HepG2 (cell line): ENCODE measurements around the gene NCOA6. TPM values are rescaled to one million over a fixed set of nuclear protein-coding genes. Genes with fewer than 3 reads are reported as not detected.

Experiments used
- CCDC6 ChIP-seq: sonication (generic); formaldehyde crosslinking; IDR thresholded peaks from 2 replicates; pipeline ENCODE4 v1.8.1; 2022; ENCODE audit warnings: mild to moderate bottlenecking, missing genetic modification reagents, moderate library complexity
- FOXK2 ChIP-seq: fragments of 450-650 bp; IDR thresholded peaks from 2 replicates; pipeline ENCODE4 v1.6.1; 2016
- KDM5B ChIP-seq: sonication (generic); formaldehyde crosslinking; IDR thresholded peaks from 2 replicates; pipeline ENCODE4 v1.4.0; 2020; ENCODE audit warnings: missing genetic modification reagents, mild to moderate bottlenecking, borderline replicate concordance
- MED1 ChIP-seq: sonication (generic); formaldehyde crosslinking; IDR thresholded peaks from 2 replicates; pipeline ENCODE4 v1.4.0; 2020; ENCODE audit warnings: missing genetic modification reagents
- NR2F1 ChIP-seq, 2 experiments: fragments of 450-650 bp in 1 of 2; formaldehyde crosslinking in 1 of 2; IDR thresholded peaks; 2 replicates each; pipeline versions ENCODE4 v1.5.0 to v1.6.1; 2016 to 2020; ENCODE audit warnings: mild to moderate bottlenecking in 1 of 2, missing compliant biosample characterization in 1 of 2, missing genetic modification reagents in 1 of 2, moderate library complexity in 1 of 2
- PHF5A ChIP-seq: IDR thresholded peaks from one replicate; pipeline ENCODE4 v1.6.1; 2018; ENCODE audit warnings: low read depth, missing genetic modification reagents; ENCODE audit not compliant: unreplicated experiment
- SETDB1 ChIP-seq: sonication (generic); formaldehyde crosslinking; IDR thresholded peaks from 2 replicates; pipeline ENCODE4 v1.5.1; 2020; ENCODE audit warnings: missing genetic modification reagents, mild to moderate bottlenecking, borderline replicate concordance
- ZKSCAN8 ChIP-seq: IDR thresholded peaks from 2 replicates; pipeline ENCODE4 v1.6.1; 2016; ENCODE audit warnings: borderline replicate concordance, missing genetic modification reagents, missing compliant biosample characterization
- ZNF343 ChIP-seq: sonication (generic); formaldehyde crosslinking; IDR thresholded peaks from 2 replicates; pipeline ENCODE4 v1.4.0; 2020; ENCODE audit warnings: mild to moderate bottlenecking, missing genetic modification reagents
- ZNF354B ChIP-seq: sonication (generic); formaldehyde crosslinking; IDR thresholded peaks from 2 replicates; pipeline ENCODE4 v1.8.0; 2022; ENCODE audit warnings: mild to moderate bottlenecking, missing genetic modification reagents
- ZNF563 ChIP-seq: sonication (generic); formaldehyde crosslinking; IDR thresholded peaks from 2 replicates; pipeline ENCODE4 v1.8.0; 2022; ENCODE audit warnings: mild to moderate bottlenecking, moderate library complexity, missing genetic modification reagents
- ZNF724P ChIP-seq: sonication (generic); formaldehyde crosslinking; IDR thresholded peaks from 2 replicates; pipeline ENCODE4 v1.8.0; 2022; ENCODE audit warnings: missing genetic modification reagents, borderline replicate concordance
- polyA plus RNA-seq, 8 experiments: library from polyadenylated mRNA; depleted of rRNA in 3 of 8; stranded (reverse) in 7 of 8; unstranded in 1 of 8; fragments of >200 nt; fragmentation: Illumina TruSeq in 4 of 8; extraction: Trizol in 4 of 8; gene quantifications; 2 replicates each; pipeline versions ENCODE4 v1.2.1 to v1.2.3, GENCODE V29; 2011 to 2016; ENCODE audit warnings: low read depth in 4 of 8, missing spikeins in 1 of 8, mixed read lengths in 1 of 8; ENCODE audit not compliant: insufficient read depth in 1 of 8
- total RNA-seq, 5 experiments: library from RNA; depleted of rRNA; stranded (reverse); fragments of >200 nt; fragmentation: Illumina TruSeq; extraction: Trizol; gene quantifications; 2 replicates each; pipeline ENCODE4 v1.2.3, GENCODE V29; 2016; ENCODE audit warnings: low read depth in 1 of 5
- TF ChIP-seq, protein P1 (sequence below): sonication (generic); formaldehyde crosslinking; IDR thresholded peaks from 2 replicates; pipeline ENCODE4 v1.9.0; 2021; ENCODE audit warnings: missing genetic modification reagents, borderline replicate concordance
- TF ChIP-seq, protein P2 (sequence below): sonication (generic); formaldehyde crosslinking; IDR thresholded peaks from 2 replicates; pipeline ENCODE4 v1.4.0; 2020; ENCODE audit warnings: missing genetic modification reagents
- TF ChIP-seq, protein P3 (sequence below): sonication (generic); formaldehyde crosslinking; IDR thresholded peaks from 2 replicates; pipeline ENCODE4 v1.9.0; 2021; ENCODE audit warnings: missing genetic modification reagents, borderline replicate concordance
- TF ChIP-seq, protein P4 (sequence below): sonication (generic); formaldehyde crosslinking; IDR thresholded peaks from 2 replicates; pipeline ENCODE4 v1.5.1; 2020; ENCODE audit warnings: mild to moderate bottlenecking, moderate library complexity, missing genetic modification reagents
- TF ChIP-seq, protein P5 (sequence below): IDR thresholded peaks from 2 replicates; pipeline ENCODE4 v1.6.1; 2016; ENCODE audit warnings: missing compliant biosample characterization, missing genetic modification reagents, borderline replicate concordance
- TF ChIP-seq, protein P6 (sequence below): sonication (generic); formaldehyde crosslinking; IDR thresholded peaks from 2 replicates; pipeline ENCODE4 v1.8.0; 2023; ENCODE audit warnings: mild to moderate bottlenecking, missing genetic modification reagents

NCOA6 gene
- total and polyA plus RNA-seq, 2 of the 13 experiments (the other 11 are each of a cell fraction or from before 2014, with no cell fraction given): 11.2 to 29.3 TPM

DNA sequence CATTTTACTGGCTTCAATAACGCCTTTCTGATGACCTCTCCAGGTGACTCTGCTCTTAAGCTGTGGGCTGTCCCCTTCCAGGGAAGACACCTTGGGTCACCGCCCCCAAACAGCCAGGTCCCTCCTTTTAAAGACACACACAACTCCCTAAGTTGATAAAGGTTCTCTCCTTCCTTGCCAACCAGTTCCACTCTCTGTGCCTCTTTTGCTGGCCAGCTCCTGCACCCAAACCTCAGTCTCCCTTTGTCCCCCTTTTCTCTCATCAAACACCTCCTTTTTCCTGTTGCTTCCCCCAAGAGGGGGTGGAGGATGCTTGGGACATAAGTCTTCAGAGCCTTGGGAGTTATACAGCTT is 1.0 kb downstream of the NCOA6 start (continued):
- TF ChIP-seq, protein P1, sequence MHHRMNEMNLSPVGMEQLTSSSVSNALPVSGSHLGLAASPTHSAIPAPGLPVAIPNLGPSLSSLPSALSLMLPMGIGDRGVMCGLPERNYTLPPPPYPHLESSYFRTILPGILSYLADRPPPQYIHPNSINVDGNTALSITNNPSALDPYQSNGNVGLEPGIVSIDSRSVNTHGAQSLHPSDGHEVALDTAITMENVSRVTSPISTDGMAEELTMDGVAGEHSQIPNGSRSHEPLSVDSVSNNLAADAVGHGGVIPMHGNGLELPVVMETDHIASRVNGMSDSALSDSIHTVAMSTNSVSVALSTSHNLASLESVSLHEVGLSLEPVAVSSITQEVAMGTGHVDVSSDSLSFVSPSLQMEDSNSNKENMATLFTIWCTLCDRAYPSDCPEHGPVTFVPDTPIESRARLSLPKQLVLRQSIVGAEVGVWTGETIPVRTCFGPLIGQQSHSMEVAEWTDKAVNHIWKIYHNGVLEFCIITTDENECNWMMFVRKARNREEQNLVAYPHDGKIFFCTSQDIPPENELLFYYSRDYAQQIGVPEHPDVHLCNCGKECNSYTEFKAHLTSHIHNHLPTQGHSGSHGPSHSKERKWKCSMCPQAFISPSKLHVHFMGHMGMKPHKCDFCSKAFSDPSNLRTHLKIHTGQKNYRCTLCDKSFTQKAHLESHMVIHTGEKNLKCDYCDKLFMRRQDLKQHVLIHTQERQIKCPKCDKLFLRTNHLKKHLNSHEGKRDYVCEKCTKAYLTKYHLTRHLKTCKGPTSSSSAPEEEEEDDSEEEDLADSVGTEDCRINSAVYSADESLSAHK (CRISPR knock-in tag): peak; percentile 87; the same call in 1 of the 2 replicates
- TF ChIP-seq KDM5B (CRISPR knock-in tag) (no peak), ZNF563 (CRISPR knock-in tag) (no peak), FOXK2 (no peak), ZKSCAN8 (no peak), ZNF343 (CRISPR knock-in tag) (no peak), MED1 (CRISPR knock-in tag) (no peak), SETDB1 (CRISPR knock-in tag) (no peak), CCDC6 (CRISPR knock-in tag) (no peak), ZNF724P (no peak), ZNF354B (CRISPR knock-in tag) (no peak), NR2F1 (CRISPR knock-in tag; IDR thresholded peaks at IDR 0.05) (0 out of 4 replicates have a peak, but pooled peaks of 1 of the 2 experiments have one; percentile 25), PHF5A (peak; percentile 49)
- TF ChIP-seq, protein P2, sequence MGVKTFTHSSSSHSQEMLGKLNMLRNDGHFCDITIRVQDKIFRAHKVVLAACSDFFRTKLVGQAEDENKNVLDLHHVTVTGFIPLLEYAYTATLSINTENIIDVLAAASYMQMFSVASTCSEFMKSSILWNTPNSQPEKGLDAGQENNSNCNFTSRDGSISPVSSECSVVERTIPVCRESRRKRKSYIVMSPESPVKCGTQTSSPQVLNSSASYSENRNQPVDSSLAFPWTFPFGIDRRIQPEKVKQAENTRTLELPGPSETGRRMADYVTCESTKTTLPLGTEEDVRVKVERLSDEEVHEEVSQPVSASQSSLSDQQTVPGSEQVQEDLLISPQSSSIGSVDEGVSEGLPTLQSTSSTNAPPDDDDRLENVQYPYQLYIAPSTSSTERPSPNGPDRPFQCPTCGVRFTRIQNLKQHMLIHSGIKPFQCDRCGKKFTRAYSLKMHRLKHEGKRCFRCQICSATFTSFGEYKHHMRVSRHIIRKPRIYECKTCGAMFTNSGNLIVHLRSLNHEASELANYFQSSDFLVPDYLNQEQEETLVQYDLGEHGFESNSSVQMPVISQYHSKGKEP (CRISPR knock-in tag): no peak
- TF ChIP-seq, protein P3, sequence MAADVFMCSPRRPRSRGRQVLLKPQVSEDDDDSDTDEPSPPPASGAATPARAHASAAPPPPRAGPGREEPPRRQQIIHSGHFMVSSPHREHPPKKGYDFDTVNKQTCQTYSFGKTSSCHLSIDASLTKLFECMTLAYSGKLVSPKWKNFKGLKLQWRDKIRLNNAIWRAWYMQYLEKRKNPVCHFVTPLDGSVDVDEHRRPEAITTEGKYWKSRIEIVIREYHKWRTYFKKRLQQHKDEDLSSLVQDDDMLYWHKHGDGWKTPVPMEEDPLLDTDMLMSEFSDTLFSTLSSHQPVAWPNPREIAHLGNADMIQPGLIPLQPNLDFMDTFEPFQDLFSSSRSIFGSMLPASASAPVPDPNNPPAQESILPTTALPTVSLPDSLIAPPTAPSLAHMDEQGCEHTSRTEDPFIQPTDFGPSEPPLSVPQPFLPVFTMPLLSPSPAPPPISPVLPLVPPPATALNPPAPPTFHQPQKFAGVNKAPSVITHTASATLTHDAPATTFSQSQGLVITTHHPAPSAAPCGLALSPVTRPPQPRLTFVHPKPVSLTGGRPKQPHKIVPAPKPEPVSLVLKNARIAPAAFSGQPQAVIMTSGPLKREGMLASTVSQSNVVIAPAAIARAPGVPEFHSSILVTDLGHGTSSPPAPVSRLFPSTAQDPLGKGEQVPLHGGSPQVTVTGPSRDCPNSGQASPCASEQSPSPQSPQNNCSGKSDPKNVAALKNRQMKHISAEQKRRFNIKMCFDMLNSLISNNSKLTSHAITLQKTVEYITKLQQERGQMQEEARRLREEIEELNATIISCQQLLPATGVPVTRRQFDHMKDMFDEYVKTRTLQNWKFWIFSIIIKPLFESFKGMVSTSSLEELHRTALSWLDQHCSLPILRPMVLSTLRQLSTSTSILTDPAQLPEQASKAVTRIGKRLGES (CRISPR knock-in tag): no peak
- TF ChIP-seq, protein P4, sequence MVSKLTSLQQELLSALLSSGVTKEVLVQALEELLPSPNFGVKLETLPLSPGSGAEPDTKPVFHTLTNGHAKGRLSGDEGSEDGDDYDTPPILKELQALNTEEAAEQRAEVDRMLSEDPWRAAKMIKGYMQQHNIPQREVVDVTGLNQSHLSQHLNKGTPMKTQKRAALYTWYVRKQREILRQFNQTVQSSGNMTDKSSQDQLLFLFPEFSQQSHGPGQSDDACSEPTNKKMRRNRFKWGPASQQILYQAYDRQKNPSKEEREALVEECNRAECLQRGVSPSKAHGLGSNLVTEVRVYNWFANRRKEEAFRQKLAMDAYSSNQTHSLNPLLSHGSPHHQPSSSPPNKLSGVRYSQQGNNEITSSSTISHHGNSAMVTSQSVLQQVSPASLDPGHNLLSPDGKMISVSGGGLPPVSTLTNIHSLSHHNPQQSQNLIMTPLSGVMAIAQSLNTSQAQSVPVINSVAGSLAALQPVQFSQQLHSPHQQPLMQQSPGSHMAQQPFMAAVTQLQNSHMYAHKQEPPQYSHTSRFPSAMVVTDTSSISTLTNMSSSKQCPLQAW (CRISPR knock-in tag): peak; percentile 85
- TF ChIP-seq, protein P5, sequence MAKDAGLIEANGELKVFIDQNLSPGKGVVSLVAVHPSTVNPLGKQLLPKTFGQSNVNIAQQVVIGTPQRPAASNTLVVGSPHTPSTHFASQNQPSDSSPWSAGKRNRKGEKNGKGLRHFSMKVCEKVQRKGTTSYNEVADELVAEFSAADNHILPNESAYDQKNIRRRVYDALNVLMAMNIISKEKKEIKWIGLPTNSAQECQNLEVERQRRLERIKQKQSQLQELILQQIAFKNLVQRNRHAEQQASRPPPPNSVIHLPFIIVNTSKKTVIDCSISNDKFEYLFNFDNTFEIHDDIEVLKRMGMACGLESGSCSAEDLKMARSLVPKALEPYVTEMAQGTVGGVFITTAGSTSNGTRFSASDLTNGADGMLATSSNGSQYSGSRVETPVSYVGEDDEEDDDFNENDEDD (CRISPR knock-in tag): no peak
- TF ChIP-seq, protein P6, sequence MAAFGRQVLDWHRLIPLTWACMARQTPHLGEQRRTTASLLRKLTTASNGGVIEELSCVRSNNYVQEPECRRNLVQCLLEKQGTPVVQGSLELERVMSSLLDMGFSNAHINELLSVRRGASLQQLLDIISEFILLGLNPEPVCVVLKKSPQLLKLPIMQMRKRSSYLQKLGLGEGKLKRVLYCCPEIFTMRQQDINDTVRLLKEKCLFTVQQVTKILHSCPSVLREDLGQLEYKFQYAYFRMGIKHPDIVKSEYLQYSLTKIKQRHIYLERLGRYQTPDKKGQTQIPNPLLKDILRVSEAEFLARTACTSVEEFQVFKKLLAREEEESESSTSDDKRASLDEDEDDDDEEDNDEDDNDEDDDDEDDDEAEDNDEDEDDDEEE (CRISPR knock-in tag): 0 out of 2 replicates have a peak, but pooled peaks have one; percentile 7
